HepG2 (cell line): ENCODE data around the gene PRDX2. TPM values are rescaled to one million over a fixed set of nuclear protein-coding genes. Genes with fewer than 3 reads are reported as not detected.

Source experiments
- ATAC-seq: fragments of 200-7000 bp; cut with Tn5 transposase; 3 replicates; pipeline ENCODE4 v1.9.1; 2020; ENCODE audit warnings: mild to moderate bottlenecking, moderate library complexity
- Bru-seq: library from RNA; stranded (reverse); fragments of 400-500 nt; gene quantifications from one replicate; lab custom pipeline; 2021; lab: Mats Ljungman, UMichigan
- BruChase-seq, 2 experiments: library from RNA; stranded (reverse); fragments of 400-500 nt; gene quantifications; one replicate each; lab custom pipeline; 2021; lab: Mats Ljungman, UMichigan
- BruUV-seq: library from RNA; stranded (reverse); fragments of 400-500 nt; replicated peaks from 2 replicates; lab custom pipeline; 2021; lab: Mats Ljungman, UMichigan
- CTCF ChIA-PET: fragments of 300-600 bp; formaldehyde crosslinking; extraction: SDS; loops from one replicate; lab custom pipeline; 2021; ENCODE audit warnings: low total read pairs, inconsistent platforms, low intra/inter-chr PET ratio; lab: Yijun Ruan, JAX
- POLR2A ChIA-PET: fragments of 350-600 bp; sonication (Branson Sonifier 250); formaldehyde crosslinking; loops from one replicate; lab custom pipeline; 2020; ENCODE audit warnings: antibody characterized with exemption, inconsistent platforms; lab: Yijun Ruan, JAX
- DNase-seq: peaks from one replicate; pipeline ENCODE4 v3.0.0-alpha.2; 2015; ENCODE audit warnings: low spot score
- FAIRE-seq: peaks from 3 replicates; lab custom pipeline; 2011; peaks lifted over from hg19 to GRCh38; lab: Jason Lieb, UNC
- H2AFZ ChIP-seq: one replicate; pipeline ENCODE4 v1.6.1; 2011; ENCODE audit warnings: low read length, inconsistent platforms
- H3K27ac ChIP-seq: fragments of 300-600 bp; 3 replicates; pipeline ENCODE4 v1.8.0; 2011; ENCODE audit warnings: mixed run types, mild to moderate bottlenecking, mixed read lengths, low read length, inconsistent platforms; ENCODE audit not compliant: insufficient read depth; ENCODE audit errors: extremely low read length
- H3K27me3 ChIP-seq, 2 experiments: fragments of 200-600 bp in 1 of 2; 2 replicates in 1 of 2; 3 replicates in 1 of 2; pipeline versions ENCODE4 v1.6.0 to v1.8.0; 2011; ENCODE audit warnings: low read length in 2 of 2, mild to moderate bottlenecking in 2 of 2, moderate library complexity in 2 of 2, inconsistent platforms in 1 of 2; ENCODE audit not compliant: insufficient read depth in 2 of 2, control insufficient read depth in 1 of 2
- H3K36me3 ChIP-seq, 2 experiments: fragments of 200-600 bp in 1 of 2; replicated peaks in 1 of 2; 2 replicates in 1 of 2; 3 replicates in 1 of 2; pipeline versions ENCODE4 v1.5.1 to v1.8.0; 2011; ENCODE audit warnings: low read length in 2 of 2, inconsistent platforms in 1 of 2; ENCODE audit not compliant: insufficient read depth in 2 of 2, control insufficient read depth in 1 of 2
- H3K4me1 ChIP-seq: 2 replicates; pipeline ENCODE4 v1.5.1; 2012; ENCODE audit warnings: low read length, inconsistent platforms; ENCODE audit not compliant: insufficient read depth
- H3K4me2 ChIP-seq: 2 replicates; pipeline ENCODE4 v1.6.0; 2011; ENCODE audit warnings: low read depth, low read length, inconsistent platforms
- H3K4me3 ChIP-seq, 3 experiments: fragments of 200-600 bp in 1 of 3; sonication (generic), shearing (Covaris generic) in 1 of 3; replicated peaks in 1 of 3; 2 replicates each; pipeline ENCODE4 v1.5.1; 2011 to 2016; ENCODE audit warnings: low read length in 3 of 3, inconsistent platforms in 2 of 3, low read depth in 2 of 3, mild to moderate bottlenecking in 2 of 3, control low read depth in 1 of 3, mixed read lengths in 1 of 3; ENCODE audit not compliant: insufficient read depth in 1 of 3
- H3K79me2 ChIP-seq: one replicate; pipeline ENCODE4 v1.6.1; 2011; ENCODE audit warnings: low read length, inconsistent platforms; ENCODE audit not compliant: insufficient read depth
- H3K9ac ChIP-seq: 2 replicates; pipeline ENCODE4 v1.6.0; 2011; ENCODE audit warnings: mild to moderate bottlenecking, low read depth, low read length, inconsistent platforms; ENCODE audit not compliant: insufficient read depth
- H3K9me3 ChIP-seq: 2 replicates; pipeline ENCODE4 v1.5.1; 2012; ENCODE audit warnings: mild to moderate bottlenecking, low read length
- H4K20me1 ChIP-seq: 2 replicates; pipeline ENCODE4 v1.6.0; 2011; ENCODE audit warnings: inconsistent platforms, mild to moderate bottlenecking, low read length, moderate library complexity; ENCODE audit not compliant: insufficient read depth
- ATF3 ChIP-seq: sonication (generic); formaldehyde crosslinking; IDR thresholded peaks from 2 replicates; pipeline ENCODE4 v1.4.0; 2020; ENCODE audit warnings: missing genetic modification reagents
- BRCA1 ChIP-seq: sonication (generic); formaldehyde crosslinking; IDR thresholded peaks from 2 replicates; pipeline ENCODE4 v1.4.0; 2020; ENCODE audit warnings: missing genetic modification reagents
- DNMT3B ChIP-seq: conservative IDR thresholded peaks from 2 replicates; pipeline ENCODE4 v1.6.1; 2016; ENCODE audit warnings: missing biosample characterization, control low read depth
- HOMEZ ChIP-seq: IDR thresholded peaks from 2 replicates; pipeline ENCODE4 v1.6.1; 2016; ENCODE audit warnings: low read depth
- ZBED4 ChIP-seq: sonication (generic); formaldehyde crosslinking; IDR thresholded peaks from 2 replicates; pipeline ENCODE4 v1.4.0; 2020; ENCODE audit warnings: missing genetic modification reagents, borderline replicate concordance
- ZNF30 ChIP-seq: sonication (generic); formaldehyde crosslinking; IDR thresholded peaks from 2 replicates; pipeline ENCODE4 v1.5.0; 2020; ENCODE audit warnings: mild to moderate bottlenecking, missing genetic modification reagents
- WGBS: methylation state at CpG from one replicate; pipeline ENCODE4 v1.1.6; 2017; ENCODE audit warnings: low lambda C conversion rate; 5-methylcytosine and 5-hydroxymethylcytosine counted together
- in situ Hi-C: cut with HindIII; loops from 2 replicates; pipeline ENCODE4 v1.10.0; 2017; ENCODE audit warnings: low pct_unique_long_range_greater_than_20kb; ENCODE audit not compliant: extremely low pct_ligation_motif_present
- intact Hi-C: fragments of 100-400 bp; cut with micrococcal nuclease; formaldehyde crosslinking; loops from one replicate; pipeline ENCODE4 v1.10.0; 2022; ENCODE audit not compliant: unreplicated experiment
- long read RNA-seq, 2 experiments: library from RNA in 1 of 2; library from polyadenylated mRNA in 1 of 2; stranded (forward) in 1 of 2; unstranded in 1 of 2; transcript quantifications; one replicate each; pipeline ENCODE4 v2.0.0, GENCODE V29; 2019 to 2022
- polyA minus RNA-seq, 3 experiments: library from RNA; depleted of rRNA, polyadenylated mRNA; stranded (reverse); fragments of >200 nt; gene quantifications; 2 replicates each; pipeline ENCODE4 v1.2.3, GENCODE V29; 2011; ENCODE audit warnings: low replicate concordance in 1 of 3
- polyA plus RNA-seq, 8 experiments: library from polyadenylated mRNA; depleted of rRNA in 3 of 8; stranded (reverse) in 7 of 8; unstranded in 1 of 8; fragments of >200 nt; fragmentation: Illumina TruSeq in 4 of 8; extraction: Trizol in 4 of 8; gene quantifications; 2 replicates each; pipeline versions ENCODE4 v1.2.1 to v1.2.3, GENCODE V29; 2011 to 2016; ENCODE audit warnings: low read depth in 4 of 8, missing spikeins in 1 of 8, mixed read lengths in 1 of 8; ENCODE audit not compliant: insufficient read depth in 1 of 8
- total RNA-seq, 5 experiments: library from RNA; depleted of rRNA; stranded (reverse); fragments of >200 nt; fragmentation: Illumina TruSeq; extraction: Trizol; gene quantifications; 2 replicates each; pipeline ENCODE4 v1.2.3, GENCODE V29; 2016; ENCODE audit warnings: low read depth in 1 of 5

The PRDX2 gene
- total RNA-seq (2016; rRNA removed; fragmentation: Illumina TruSeq; extraction: Trizol) (381 and 425 TPM in 2 replicates), polyA plus RNA-seq (2011; rRNA removed) (218 and 238 TPM in 2 replicates), polyA minus RNA-seq (2011; rRNA and poly(A)+ RNA removed; ENCODE audit: low replicate concordance) (319 and 512 TPM in 2 replicates), Bru-seq, nascent RNA (percentile 84 among the genes with signal in this experiment), BruChase-seq, experiment 1, labeled RNA remaining after a 6-hour chase (percentile 89 among the genes with signal in this experiment), BruChase-seq, experiment 2, labeled RNA remaining after a 2-hour chase (percentile 87 among the genes with signal in this experiment)
- 76.3 and 78.7 TPM in 2 replicates for total RNA-seq (2016; cell fraction: cytosol; rRNA removed; fragmentation: Illumina TruSeq; extraction: Trizol; ENCODE audit: low read depth)
- 372 and 392 TPM in 2 replicates for total RNA-seq (2016; cell fraction: insoluble cytoplasmic fraction; rRNA removed; fragmentation: Illumina TruSeq; extraction: Trizol)
- total RNA-seq (2016; cell fraction: membrane; rRNA removed; fragmentation: Illumina TruSeq; extraction: Trizol): 80.0 and 92.1 TPM in 2 replicates
- total RNA-seq (2016; cell fraction: nucleus; rRNA removed; fragmentation: Illumina TruSeq; extraction: Trizol): 155 and 156 TPM in 2 replicates
- 353 and 456 TPM in 2 replicates for polyA plus RNA-seq (2011; cell fraction: cytosol; rRNA removed)
- 218 and 223 TPM in 2 replicates for polyA plus RNA-seq (2011; cell fraction: nucleus; rRNA removed)
- polyA plus RNA-seq (2012): 295 and 301 TPM in 2 replicates
- polyA plus RNA-seq (2016; cell fraction: cytosol; fragmentation: Illumina TruSeq; extraction: Trizol; ENCODE audit: low read depth): 101 and 108 TPM in 2 replicates
- polyA plus RNA-seq (2016; cell fraction: insoluble cytoplasmic fraction; fragmentation: Illumina TruSeq; extraction: Trizol; ENCODE audit: low read depth): 447 and 526 TPM in 2 replicates
- 92.7 and 94.2 TPM in 2 replicates for polyA plus RNA-seq (2016; cell fraction: membrane; fragmentation: Illumina TruSeq; extraction: Trizol; ENCODE audit: low read depth)
- polyA plus RNA-seq (2016; cell fraction: nucleus; fragmentation: Illumina TruSeq; extraction: Trizol; ENCODE audit: insufficient read depth, low read depth): 277 and 282 TPM in 2 replicates
- 147 and 189 TPM in 2 replicates for polyA minus RNA-seq (2011; cell fraction: cytosol; rRNA and poly(A)+ RNA removed)
- polyA minus RNA-seq (2011; cell fraction: nucleus; rRNA and poly(A)+ RNA removed): 44.4 and 48.2 TPM in 2 replicates
- long read RNA-seq, experiment 1, transcript PRDX2-201 (6 exons, 987 nt): major isoform, 1,075 of 1,123 reads
- long read RNA-seq, experiment 1, partial matches to known transcripts: 41 of 1,123 reads
- long read RNA-seq, experiment 1, other reads (novel, unspliced or antisense): 7 of 1,123 reads
- long read RNA-seq, experiment 2, transcript PRDX2-201 (6 exons, 987 nt): major isoform, 557 of 672 reads
- long read RNA-seq, experiment 2, partial matches to known transcripts: 77 of 672 reads
- long read RNA-seq, experiment 2, other reads (novel, unspliced or antisense): 37 of 672 reads

GRCh38 chr19:12801466-12802266 is at the start of gene PRDX2, which contains the start of gene THSD8:
TSS of gene PRDX2 (minus strand) at chr19:12801800. CDS start at chr19:12801261, 539 bp downstream.
TSS of gene THSD8 (plus strand) at chr19:12802069. CDS start at chr19:12802072, 3 bp downstream.
- Histone ChIP-seq H3K4me3 (peak within 1 kb of the TSS; percentile 81 to 100 (median 93)), H3K9ac (peak within 1 kb of the TSS; percentile 99), H3K27ac (peak within 1 kb of the TSS; percentile 92), H3K27me3 (no peaks in the 10 kb centered on the region; a peak in 1 of 5 replicates), H2AFZ (no peak within 1 kb of the TSS), H3K4me2 (peak within 1 kb of the TSS; percentile 88), H3K4me1 (peaks cover 23% of the 10 kb centered on the region), H3K79me2 (peaks cover 15% of the 10 kb centered on the region), H3K36me3 (peaks cover 2 to 12% of the 10 kb centered on the region in 2 experiments; a peak in 4 of 5 replicates), H4K20me1 (peaks cover 5% of the 10 kb centered on the region; the same call in 1 of the 2 replicates), H3K9me3 (no peaks in the 10 kb centered on the region)
- in situ Hi-C loops: loop anchor here (5.0 kb wide), 1 partner anchor 34 kb away; no protein-coding TSS in a partner anchor
- ChIA-PET POLR2A (interaction anchor here (0.9 to 4.0 kb wide), 4 partner anchors 9 to 65 kb away, joined by 3 to 47 read pairs (median 4); partner anchors contain the start of genes GET3 and JUNB), CTCF (interaction anchor here (1.6 kb wide), 1 partner anchor 35 kb away, joined by 4 read pairs; no protein-coding TSS in a partner anchor)
- FAIRE-seq (no peak), ATAC-seq (peak; percentile 69), DNase-seq (peak; percentile 53)
- intact Hi-C loops: no loop called here
- 2% methylated on average over 22 of the region's 78 CpGs for WGBS
- no TSS peak for BruUV-seq
- TF ChIP-seq BRCA1 (CRISPR knock-in tag) (0 out of 2 replicates have a peak, but pooled peaks have one; percentile 25), HOMEZ (CRISPR knock-in tag) (no peak), ZNF30 (no peak; the same call in 1 of the 2 replicates), DNMT3B (CRISPR knock-in tag) (no peak; the same call in 1 of the 2 replicates), ZBED4 (CRISPR knock-in tag) (peak; percentile 92), ATF3 (CRISPR knock-in tag) (0 out of 2 replicates have a peak, but pooled peaks have one; percentile 6)
